GM19372 (cell line): ENCODE results near the gene PPDPF.
A peak's percentile ranks its signal among the peaks of the same experiment; 100 is the strongest.
"Not testable (repeated sequence)": the region's sequence is repeated elsewhere in the genome, so short reads cannot be mapped to it uniquely, and the experiment has no call there.

Source experiments
- ATAC-seq: cut with Tn5 transposase; IDR thresholded peaks from one replicate; pipeline ENCODE4 v1.9.1; 2021; ENCODE audit warnings: mild to moderate bottlenecking, low read depth, moderate library complexity; ENCODE audit not compliant: unreplicated experiment

Gene PPDPF

GRCh38 chr20:63560856-63561609 lies 40.5 kb downstream of the PPDPF start:
- no peak for ATAC-seq

GRCh38 chr20:63561624-63562396 lies 41.2 kb downstream of the PPDPF start:
- no peak for ATAC-seq

GRCh38 chr20:63562461-63563224 lies 42.1 kb downstream of the PPDPF start:
- ATAC-seq = no peak

- ATAC-seq = no peak
These were observed 42.8 kb downstream of the PPDPF start for GRCh38 chr20:63563225-63563935.

- ATAC-seq = no peak
These were observed 43.7 kb downstream of the PPDPF start for GRCh38 chr20:63564036-63564810.

- no peak for ATAC-seq
These were observed 44.6 kb downstream of the PPDPF start for GRCh38 chr20:63565021-63565698.

- ATAC-seq = no peak
These were observed 45.3 kb downstream of the PPDPF start for GRCh38 chr20:63565699-63566335.

- ATAC-seq = no peak
These were observed 46.0 kb downstream of the PPDPF start for GRCh38 chr20:63566395-63567135.

GRCh38 chr20:63567136-63567385 lies 46.5 kb downstream of the PPDPF start:
- ATAC-seq = no peak

GRCh38 chr20:63567386-63568169 lies 47.0 kb downstream of the PPDPF start:
- ATAC-seq = peak; percentile 53

- ATAC-seq = no peak
These were observed 47.8 kb downstream of the PPDPF start for GRCh38 chr20:63568170-63568981.

- no peak for ATAC-seq
These were observed 48.7 kb downstream of the PPDPF start for GRCh38 chr20:63568986-63569949.

GRCh38 chr20:63570281-63571086 lies 49.9 kb downstream of the PPDPF start:
- no peak for ATAC-seq

- not testable (repeated sequence) for ATAC-seq
These were observed 50.5 kb downstream of the PPDPF start for GRCh38 chr20:63571087-63571478.
